GM19238 (cell line): Measurements from ENCODE around the gene WDR43.

Source experiments
- DNase-seq: peaks from one replicate; pipeline ENCODE4 v3.0.0; 2011; ENCODE audit warnings: low spot score; ENCODE audit not compliant: insufficient read length

WDR43 gene

DNA sequence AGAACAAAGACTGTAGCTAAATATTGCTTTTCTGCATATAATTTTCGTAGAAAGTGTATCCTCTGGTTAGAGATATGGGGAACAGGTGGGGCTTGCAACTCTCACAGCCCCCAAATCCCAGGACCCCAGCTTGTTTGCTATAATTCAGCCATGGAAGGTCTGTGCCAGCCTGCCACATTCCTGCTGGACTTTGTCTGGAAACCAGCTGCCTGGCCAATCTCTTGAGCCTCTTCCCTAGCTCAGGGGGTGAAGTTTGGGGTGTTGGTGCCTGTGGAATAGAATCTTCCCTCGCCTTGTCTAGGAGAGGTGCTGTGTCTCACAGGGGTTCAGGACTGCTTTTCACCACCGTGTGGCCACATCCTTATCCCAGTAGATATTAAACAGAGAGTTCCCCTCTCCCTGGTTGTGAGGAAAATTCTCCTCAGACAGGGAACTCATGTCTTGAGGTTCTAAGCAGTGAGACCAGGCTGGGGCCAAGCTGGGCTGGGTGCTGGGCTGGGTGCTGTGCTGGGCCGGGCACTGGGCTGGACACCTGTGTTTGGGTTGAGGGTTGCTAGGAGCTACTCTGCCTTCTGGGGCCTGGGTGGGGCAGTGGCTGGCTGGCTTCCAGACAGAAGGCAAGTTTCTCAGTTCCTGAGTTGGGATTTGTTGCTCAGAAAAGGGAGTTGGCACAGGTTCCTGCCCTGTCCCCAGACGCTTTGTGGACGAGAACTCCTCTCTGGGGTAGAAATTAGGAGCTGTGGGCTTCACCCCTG, 98.9 kb downstream of the WDR43 start:
- DNase-seq: no peak

DNA sequence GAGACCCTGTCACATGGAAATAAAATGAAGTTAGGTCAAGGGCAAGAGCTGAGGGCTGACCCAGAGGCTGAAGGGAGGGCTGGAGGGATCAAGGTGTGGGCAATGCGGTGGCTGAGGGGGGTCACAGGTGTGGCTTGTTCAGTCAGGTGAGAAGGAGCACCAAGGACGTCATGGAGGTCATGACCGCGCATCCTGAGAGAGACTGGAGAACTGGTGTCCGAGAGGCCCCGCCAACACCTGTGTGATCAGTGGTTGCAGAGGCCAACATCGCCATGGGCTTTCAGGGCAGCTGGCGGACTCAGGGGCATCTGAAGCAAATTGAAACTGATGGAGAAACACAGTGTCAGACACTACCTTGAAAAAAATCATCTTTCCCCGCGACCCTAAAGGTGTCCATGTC, 99.6 kb downstream of the WDR43 start:
- DNase-seq: no peak

DNA sequence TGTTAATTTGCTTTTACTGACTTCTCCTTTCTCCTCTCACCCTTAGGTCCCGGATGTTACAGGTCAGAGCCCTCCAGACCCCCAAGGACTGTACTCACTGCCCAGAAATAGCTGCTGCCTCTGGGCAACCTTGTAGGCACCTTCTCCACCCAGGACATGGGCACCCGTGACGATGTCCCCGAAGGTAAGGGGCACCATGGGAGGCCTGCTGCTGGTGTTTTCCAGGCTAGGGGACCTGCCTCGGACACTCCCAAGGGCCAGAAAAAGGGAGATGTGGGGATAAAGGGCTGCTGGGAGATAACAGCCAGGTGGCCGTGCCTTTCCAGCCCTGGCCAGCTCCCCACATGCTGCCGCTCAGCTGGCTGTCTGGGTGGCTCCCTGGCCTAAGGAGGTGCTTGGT, 100.2 kb downstream of the WDR43 start:
- DNase-seq: no peak

DNA sequence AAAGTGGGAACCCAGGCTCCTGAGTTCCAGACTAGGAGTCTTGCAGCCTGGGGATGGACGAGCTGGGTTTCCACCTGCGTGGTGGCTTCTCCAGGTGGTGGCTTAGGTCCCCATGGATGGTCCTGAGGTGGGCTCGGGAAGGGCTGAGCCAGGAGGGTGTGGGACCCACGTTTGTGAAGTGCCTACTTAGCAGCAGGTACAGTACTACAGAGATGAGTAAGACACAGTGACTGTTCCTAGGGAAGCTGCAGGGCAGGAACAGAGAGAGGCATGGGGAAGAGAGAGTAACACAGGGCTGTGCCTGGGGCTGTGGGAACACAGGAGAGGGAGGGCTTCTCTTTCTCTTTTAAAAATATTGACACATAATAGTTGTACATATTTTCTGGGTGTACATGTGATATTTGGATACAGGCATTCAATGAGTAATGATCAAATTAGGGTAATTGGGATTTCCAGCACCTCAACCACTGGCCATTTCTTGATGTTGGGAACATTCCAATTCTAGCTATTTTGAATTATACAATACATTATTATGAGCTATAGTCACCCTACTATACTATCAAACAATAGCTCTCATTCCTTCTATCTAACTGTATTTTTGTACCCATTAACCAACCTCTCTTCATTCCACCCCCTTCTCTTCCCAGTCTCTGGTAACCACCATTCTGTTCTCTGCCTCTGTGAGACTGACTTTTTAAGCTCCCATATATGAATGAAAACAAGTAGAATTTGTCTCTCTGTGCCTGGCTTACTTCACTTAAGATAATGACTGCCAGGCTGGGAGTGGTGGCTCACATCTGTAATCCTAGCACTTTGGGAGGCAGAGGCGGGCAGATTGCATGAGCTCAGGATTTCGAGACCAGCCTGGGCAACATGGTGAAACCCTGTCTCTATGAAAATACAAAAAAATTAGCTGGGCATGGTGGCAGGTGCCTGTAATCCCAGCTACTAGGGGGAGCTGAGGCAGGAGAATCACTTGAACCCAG, 101.6 kb downstream of the WDR43 start:
- no peak for DNase-seq

- DNase-seq: no peak
Observed at GRCh38 chr2:28997237-28997846, 102.9 kb downstream of the WDR43 start.
